ENCODE data around the gene MAGEA4. TPM values are rescaled to one million over a fixed set of nuclear protein-coding genes. Genes with fewer than 3 reads are reported as not detected.

MAGEA4 gene
- total and polyA plus RNA-seq, 10 of the 15 experiments (the other 5 are each of a cell fraction or from before 2014, with no cell fraction given) = not detected

DNA sequence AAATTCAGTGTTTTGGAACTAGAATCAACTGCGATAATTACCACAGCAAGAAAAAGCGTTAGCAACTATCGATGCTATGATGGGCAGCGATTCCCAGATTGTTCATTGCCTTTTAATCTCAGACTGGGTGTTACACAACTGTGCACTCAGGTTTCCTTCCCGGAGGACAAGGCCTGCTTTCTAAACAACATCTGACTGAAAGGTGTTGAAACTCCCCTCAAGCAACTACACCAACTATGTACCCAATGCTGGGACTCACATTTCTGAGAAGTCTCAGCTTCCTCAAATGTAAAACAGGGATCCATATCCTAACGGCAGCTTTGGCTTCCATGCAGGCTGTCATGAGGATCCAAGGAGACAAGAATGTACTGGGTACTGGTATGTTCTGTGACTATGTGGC, 53.5 kb downstream of the MAGEA4 start:
- FAIRE-seq (no peak), ATAC-seq (no peak), DNase-seq (ENCODE audit: low read depth, low spot score) (no peak)
- Histone ChIP-seq H3K4me3 (no peak overlapping the region), H2AFZ (ENCODE audit: control insufficient read depth, low read depth, low read length) (no peak overlapping the region), H3K27ac (ENCODE audit: control insufficient read depth, insufficient read depth) (no peak overlapping the region), H4K20me1 (ENCODE audit: control insufficient read depth, insufficient read depth) (no peaks in the 10 kb centered on the region), H3K9me3 (replicated peaks; ENCODE audit: control insufficient read depth, insufficient read depth, low read length) (no peaks in the 10 kb centered on the region), H3K9ac (ENCODE audit: control insufficient read depth, insufficient read depth, low read length) (no peak overlapping the region), H3K79me2 (ENCODE audit: control insufficient read depth, insufficient read depth, low read length) (no peaks in the 10 kb centered on the region), H3K36me3 (ENCODE audit: control insufficient read depth in 2 of 2, insufficient read depth in 2 of 2, low read length in 1 of 2) (no peaks in the 10 kb centered on the region), H3K4me2 (ENCODE audit: control insufficient read depth, insufficient read depth) (no peak overlapping the region), H3K4me1 (ENCODE audit: control insufficient read depth, insufficient read depth, low read length) (no peaks in the 10 kb centered on the region), H3K27me3 (replicated peaks in 1 of 2; ENCODE audit: control insufficient read depth in 2 of 2, insufficient read depth in 2 of 2, low read length in 1 of 2) (no peaks in the 10 kb centered on the region)
- SMC1A ChIA-PET (ENCODE audit: uncharacterized antibody, unreplicated experiment) = no interaction called here
- CTCF ChIA-PET = no interaction called here
- in situ Hi-C loops (cut with MboI) = no loop called here
- POLR2A ChIA-PET = no interaction called here
- intact Hi-C loops (cut with micrococcal nuclease; ENCODE audit: unreplicated experiment) = no loop called here
- no TSS peak for BruUV-seq (replicated peaks)
- no peak for TF ChIP-seq MLLT1 (IDR thresholded peaks at IDR 0.05)
- no peak for TF ChIP-seq YY1 (IDR thresholded peaks at IDR 0.05; ENCODE audit: low read depth, low read length)
- no peak for TF ChIP-seq ZZZ3 (IDR thresholded peaks at IDR 0.05; ENCODE audit: control insufficient read depth, insufficient read length, low read depth)
- TF ChIP-seq CHD1 (IDR thresholded peaks at IDR 0.05; ENCODE audit: low read depth, low read length) = no peak
- no peak for TF ChIP-seq MXI1 (IDR thresholded peaks at IDR 0.05; ENCODE audit: low read depth, low read length)
- TF ChIP-seq STAT3 (IDR thresholded peaks at IDR 0.05; ENCODE audit: low read depth, low read length) = no peak
- no peak for TF ChIP-seq CREM (IDR thresholded peaks at IDR 0.05; ENCODE audit: low read depth)
- no peak for TF ChIP-seq ATF7 (IDR thresholded peaks at IDR 0.05; ENCODE audit: low read depth)
- no peak for TF ChIP-seq SRF (IDR thresholded peaks at IDR 0.05; ENCODE audit: low read depth in 2 of 2, low read length in 2 of 2)
- TF ChIP-seq ZNF592 (IDR thresholded peaks at IDR 0.05) = no peak
- TF ChIP-seq POU2F2 (IDR thresholded peaks at IDR 0.05; ENCODE audit: borderline replicate concordance, low read depth, low read length) = no peak
- no peak for TF ChIP-seq USF1 (IDR thresholded peaks at IDR 0.05; ENCODE audit: borderline replicate concordance, extremely low read length, insufficient read depth, low read depth, low read length)
- no peak for TF ChIP-seq TARDBP (IDR thresholded peaks at IDR 0.05; ENCODE audit: borderline replicate concordance)
- no peak for TF ChIP-seq CEBPB (IDR thresholded peaks at IDR 0.05; ENCODE audit: borderline replicate concordance in 1 of 2, low read depth in 2 of 2, low read length in 2 of 2)
- 63% methylated on average over 6 of the region's 6 CpGs for WGBS (ENCODE audit: insufficient coverage, insufficient replicate concordance, low lambda C conversion rate, missing lambda C conversion rate)
- RAD21 ChIA-PET (ENCODE audit: unreplicated experiment) = no interaction called here
